Thyroid gland (tissue), 4 donors: ENCODE data around the gene MED8. TPM values are rescaled to one million over a fixed set of nuclear protein-coding genes. Genes with fewer than 3 reads are reported as not detected.

ENCODE experiments used
- DNase-seq, 2 donors: peaks; one replicate each; pipeline ENCODE4 v3.0.0-alpha.2; 2019
- H3K27ac ChIP-seq, 3 donors: fragments of 200-600 bp; sonication (generic); 1 replicate in 2 of 3; 2 replicates in 1 of 3; pipeline ENCODE4 v1.5.1; 2016 to 2019; ENCODE audit warnings: mild to moderate bottlenecking in 1 of 3, moderate library complexity in 1 of 3
- H3K27me3 ChIP-seq: fragments of 200-600 bp; sonication (generic); one replicate; pipeline ENCODE4 v1.5.1; 2019
- H3K36me3 ChIP-seq, 2 donors: fragments of 200-600 bp; sonication (generic); one replicate each; pipeline ENCODE4 v1.5.1; 2016 to 2019
- H3K4me1 ChIP-seq, 2 donors: fragments of 200-600 bp; sonication (generic); one replicate each; pipeline ENCODE4 v1.5.1; 2017 to 2019
- H3K4me3 ChIP-seq, 3 donors: fragments of 200-600 bp; sonication (generic); replicated peaks in 1 of 3; 1 replicate in 2 of 3; 2 replicates in 1 of 3; pipeline ENCODE4 v1.5.1; 2016; ENCODE audit warnings: mild to moderate bottlenecking in 1 of 3
- H3K9me3 ChIP-seq: fragments of 200-600 bp; sonication (generic); one replicate; pipeline ENCODE4 v1.5.1; 2017
- POLR2A ChIP-seq, 2 donors: fragments of 450-650 bp; IDR thresholded peaks; one replicate each; pipeline ENCODE4 v1.6.1; 2017; ENCODE audit warnings: antibody characterized with exemption in 2 of 2, mild to moderate bottlenecking in 2 of 2, moderate library complexity in 1 of 2
- WGBS, 2 donors: methylation state at CpG; one replicate each; pipeline ENCODE4 v1.1.5; 2017; 5-methylcytosine and 5-hydroxymethylcytosine counted together
- intact Hi-C: fragments of 100-400 bp; cut with DNase I; formaldehyde crosslinking; loops from one replicate; pipeline ENCODE4 v1.15.1; 2023
- total RNA-seq, 4 donors: library from RNA; depleted of rRNA; stranded (reverse); fragments of >200 nt; gene quantifications; one replicate each; pipeline ENCODE4 v1.2.3, GENCODE V29; 2016
- TF ChIP-seq, protein P1 (sequence below), 6 experiments: fragments of 200-600 bp in 3 of 6; fragments of 450-650 bp in 3 of 6; sonication (generic) in 3 of 6; IDR thresholded peaks; one replicate each; pipeline ENCODE4 v1.5.1; 2016 to 2019; ENCODE audit warnings: antibody characterized with exemption in 6 of 6, mild to moderate bottlenecking in 2 of 6, inconsistent platforms in 1 of 6, moderate library complexity in 1 of 6

The MED8 gene, protein sequence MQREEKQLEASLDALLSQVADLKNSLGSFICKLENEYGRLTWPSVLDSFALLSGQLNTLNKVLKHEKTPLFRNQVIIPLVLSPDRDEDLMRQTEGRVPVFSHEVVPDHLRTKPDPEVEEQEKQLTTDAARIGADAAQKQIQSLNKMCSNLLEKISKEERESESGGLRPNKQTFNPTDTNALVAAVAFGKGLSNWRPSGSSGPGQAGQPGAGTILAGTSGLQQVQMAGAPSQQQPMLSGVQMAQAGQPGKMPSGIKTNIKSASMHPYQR
- 10 to 100 TPM; 37.7 to 48.6 (median 45.3) TPM for total RNA-seq

DNA sequence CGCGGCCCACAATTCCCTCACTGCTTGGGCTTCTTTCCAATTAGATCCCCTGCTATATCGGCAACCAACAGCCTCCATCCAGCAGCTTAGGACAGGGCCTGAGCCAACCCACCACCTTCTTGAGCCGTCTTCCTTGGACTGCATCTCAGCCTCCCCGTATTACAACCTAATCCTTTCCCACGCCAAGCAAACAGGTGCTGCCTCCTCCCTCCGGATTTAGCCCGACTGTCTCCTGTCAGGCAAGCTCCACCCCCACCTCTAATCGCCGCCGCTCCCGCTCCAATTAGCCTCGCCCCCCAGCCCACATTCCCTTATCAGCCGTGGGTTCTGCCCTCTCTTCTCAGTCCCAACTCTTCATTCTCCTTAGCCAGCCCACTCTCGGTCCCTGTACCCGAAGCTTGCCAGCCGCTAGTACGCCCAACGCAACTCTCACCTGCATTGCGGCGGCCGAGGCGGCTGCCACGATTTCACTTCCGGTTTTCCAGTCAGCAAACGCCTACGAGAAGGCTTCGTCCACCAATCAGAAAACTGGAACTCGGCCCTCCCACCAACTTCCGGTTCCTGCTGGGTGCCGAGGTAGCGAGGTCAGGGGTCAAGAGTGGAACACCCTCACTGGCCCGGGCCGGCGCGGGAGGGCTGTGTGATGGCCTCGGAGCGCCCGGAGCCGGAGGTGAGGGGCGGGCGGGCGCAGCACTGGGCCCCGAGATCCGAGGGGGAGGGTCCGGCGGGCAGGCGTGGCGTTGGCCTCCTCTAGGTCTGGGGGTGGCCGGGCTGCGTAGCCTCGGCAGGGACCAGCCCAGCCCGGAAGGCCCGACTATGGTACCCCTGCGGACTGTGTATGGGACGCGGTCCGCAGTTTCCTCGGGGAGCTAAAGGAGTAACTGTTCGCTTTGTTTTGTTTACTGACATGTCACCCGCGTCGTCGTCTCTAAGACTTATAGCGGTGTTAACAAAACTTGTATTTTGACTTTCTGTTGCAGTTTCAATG, at the start of gene MED8, which contains the start of gene SZT2:
MED8 (minus strand) TSS at position 475 of the 988 bp plus-strand sequence; CDS start at position 439, 36 bp downstream.
SZT2 (plus strand) TSS at position 574 of the 988 bp plus-strand sequence; CDS start at position 644, 70 bp downstream.
- intact Hi-C loops: no loop called here
- Histone ChIP-seq H3K4me3 (peak within 1 kb of the TSS; percentile 68 to 78 (median 75)), H3K9me3 (no peaks in the 10 kb centered on the region), H3K27me3 (no peaks in the 10 kb centered on the region), H3K36me3 (peaks cover 25 to 26% of the 10 kb centered on the region in 2 donors), H3K4me1 (peaks cover 20 to 22% of the 10 kb centered on the region in 2 donors), H3K27ac (peak within 1 kb of the TSS; percentile 62 to 73 (median 69))
- WGBS, 2 donors: 0 to 1% methylated on average over 39 to 50 of the region's 65 CpGs
- TF ChIP-seq POLR2A (IDR thresholded peaks at IDR 0.05): peak in 1 of 2 donors; percentile 89
- TF ChIP-seq, protein P1, sequence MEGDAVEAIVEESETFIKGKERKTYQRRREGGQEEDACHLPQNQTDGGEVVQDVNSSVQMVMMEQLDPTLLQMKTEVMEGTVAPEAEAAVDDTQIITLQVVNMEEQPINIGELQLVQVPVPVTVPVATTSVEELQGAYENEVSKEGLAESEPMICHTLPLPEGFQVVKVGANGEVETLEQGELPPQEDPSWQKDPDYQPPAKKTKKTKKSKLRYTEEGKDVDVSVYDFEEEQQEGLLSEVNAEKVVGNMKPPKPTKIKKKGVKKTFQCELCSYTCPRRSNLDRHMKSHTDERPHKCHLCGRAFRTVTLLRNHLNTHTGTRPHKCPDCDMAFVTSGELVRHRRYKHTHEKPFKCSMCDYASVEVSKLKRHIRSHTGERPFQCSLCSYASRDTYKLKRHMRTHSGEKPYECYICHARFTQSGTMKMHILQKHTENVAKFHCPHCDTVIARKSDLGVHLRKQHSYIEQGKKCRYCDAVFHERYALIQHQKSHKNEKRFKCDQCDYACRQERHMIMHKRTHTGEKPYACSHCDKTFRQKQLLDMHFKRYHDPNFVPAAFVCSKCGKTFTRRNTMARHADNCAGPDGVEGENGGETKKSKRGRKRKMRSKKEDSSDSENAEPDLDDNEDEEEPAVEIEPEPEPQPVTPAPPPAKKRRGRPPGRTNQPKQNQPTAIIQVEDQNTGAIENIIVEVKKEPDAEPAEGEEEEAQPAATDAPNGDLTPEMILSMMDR (IDR thresholded peaks at IDR 0.05): no peak
- DNase-seq: peak; percentile 97

DNA sequence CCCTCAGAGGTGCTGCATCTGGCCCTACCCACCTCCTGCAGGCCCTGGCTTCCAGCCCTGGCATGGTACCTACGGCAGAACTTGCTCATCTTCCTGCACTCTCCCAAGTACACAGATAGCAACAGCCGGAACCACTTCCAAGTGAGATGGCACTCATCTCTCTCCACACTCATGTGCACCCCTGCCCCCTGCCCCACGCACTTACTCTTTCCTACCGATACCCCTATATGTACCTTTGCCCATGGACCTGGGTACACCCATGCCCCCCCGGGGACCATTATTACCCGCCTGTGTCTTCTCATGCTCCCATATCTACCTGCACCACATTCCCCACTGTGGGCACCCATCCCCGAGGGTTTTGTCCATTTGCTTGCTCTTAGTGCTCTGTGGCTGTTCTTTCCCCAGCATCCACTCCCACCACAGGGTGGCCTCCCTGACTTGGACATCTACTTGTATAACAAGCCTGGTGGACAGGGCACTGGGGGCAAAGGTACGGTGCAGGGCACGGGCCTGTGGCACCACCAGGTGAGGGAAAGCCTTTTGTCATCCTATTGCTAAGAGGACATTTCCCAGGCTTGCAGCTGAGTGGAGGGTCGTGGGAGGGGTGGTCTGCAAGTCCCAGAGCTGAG, 49.5 kb upstream of the MED8 start:
- H3K36me3 ChIP-seq: peaks cover 50 to 54% of the 10 kb centered on the region in 2 donors
- no peak for DNase-seq
- no peak overlapping the region for H3K27ac ChIP-seq
- no peaks in the 10 kb centered on the region for H3K27me3 ChIP-seq
- TF ChIP-seq, protein P1 (IDR thresholded peaks at IDR 0.05): no peak
- no peak for TF ChIP-seq POLR2A (IDR thresholded peaks at IDR 0.05)
- no peak overlapping the region for H3K4me3 ChIP-seq
- no peaks in the 10 kb centered on the region for H3K4me1 ChIP-seq
- WGBS, 2 donors: 97% methylated on average over 10 of the region's 10 CpGs
- intact Hi-C loops: no loop called here
- H3K9me3 ChIP-seq: no peaks in the 10 kb centered on the region

DNA sequence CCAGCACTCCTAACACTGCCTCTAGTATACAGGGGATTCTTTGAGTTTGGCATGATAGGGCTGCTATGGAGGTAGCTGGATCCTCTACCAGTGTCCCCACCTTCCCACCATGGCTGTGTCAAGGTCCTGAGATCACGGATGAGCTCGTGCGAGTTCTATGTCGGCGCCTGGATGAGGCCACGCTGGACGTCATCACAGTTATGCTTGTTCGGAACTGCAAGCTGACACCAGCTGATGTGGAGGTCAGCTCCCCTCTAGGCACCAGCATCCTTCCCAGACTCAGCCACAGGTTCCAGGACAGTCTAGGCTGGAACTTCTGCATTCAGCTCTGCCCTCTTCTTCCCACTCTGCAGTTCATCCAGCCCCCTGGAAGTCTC, 49.0 kb upstream of the MED8 start:
- peaks cover 50 to 54% of the 10 kb centered on the region in 2 donors for H3K36me3 ChIP-seq

DNA sequence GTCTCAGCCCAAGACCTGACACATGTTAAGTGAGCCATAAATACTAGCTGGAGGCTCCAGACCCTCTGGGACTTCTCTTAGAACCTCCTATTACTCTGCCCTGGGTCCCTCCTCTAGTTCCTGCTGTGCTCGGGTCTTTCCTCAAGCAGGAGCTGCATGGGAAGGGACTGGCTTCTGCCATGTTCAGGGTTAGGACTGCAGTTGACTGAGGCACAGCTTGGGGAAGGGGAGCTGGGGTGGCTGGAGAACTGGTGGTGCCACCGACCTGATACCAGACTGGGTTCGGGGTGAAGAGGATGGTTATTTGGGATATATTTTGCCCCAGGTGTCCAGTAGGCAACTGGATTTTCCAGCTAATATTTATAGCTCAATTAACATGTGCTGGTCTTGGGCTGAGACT, 48.4 kb upstream of the MED8 start:
- WGBS, 2 donors: 88 to 100% methylated on average over 3 of the region's 3 CpGs
- TF ChIP-seq, protein P1 (IDR thresholded peaks at IDR 0.05): no peak
- TF ChIP-seq POLR2A (IDR thresholded peaks at IDR 0.05): no peak
- H3K4me3 ChIP-seq: no peak overlapping the region
- H3K36me3 ChIP-seq: peaks cover 50 to 53% of the 10 kb centered on the region in 2 donors
- H3K4me1 ChIP-seq: no peaks in the 10 kb centered on the region
- no peaks in the 10 kb centered on the region for H3K9me3 ChIP-seq
- no peak for DNase-seq
- no peak overlapping the region for H3K27ac ChIP-seq
- intact Hi-C loops: no loop called here
- H3K27me3 ChIP-seq: no peaks in the 10 kb centered on the region

More for the DNA sequence above, 49.0 kb upstream of the MED8 start:
- intact Hi-C loops: no loop called here
- Histone ChIP-seq H3K4me3 (no peak overlapping the region), H3K27ac (no peak overlapping the region), H3K9me3 (no peaks in the 10 kb centered on the region), H3K27me3 (no peaks in the 10 kb centered on the region), H3K4me1 (no peaks in the 10 kb centered on the region)
- TF ChIP-seq, protein P1 (IDR thresholded peaks at IDR 0.05): no peak
- 97% methylated on average over 7 to 8 of the region's 8 CpGs for WGBS, 2 donors
- no peak for DNase-seq
